Subcutaneous abdominal adipose tissue (tissue), 5 donors: ENCODE data around the gene GPR65.

ENCODE experiments used
- H3K27ac ChIP-seq: one replicate; pipeline ENCODE4 v1.7.0; 2013; ENCODE audit warnings: low read depth, mild to moderate bottlenecking, inconsistent platforms, low read length, moderate library complexity
- H3K27me3 ChIP-seq, 5 donors: one replicate each; pipeline ENCODE4 v1.7.0; 2013; ENCODE audit warnings: low read length in 5 of 5, inconsistent platforms in 1 of 5; ENCODE audit not compliant: control insufficient read depth in 5 of 5, insufficient read depth in 4 of 5
- H3K36me3 ChIP-seq, 5 donors: one replicate each; pipeline ENCODE4 v1.7.0; 2013; ENCODE audit warnings: low read length in 5 of 5; ENCODE audit not compliant: control insufficient read depth in 5 of 5, insufficient read depth in 5 of 5
- H3K4me1 ChIP-seq, 5 donors: one replicate each; pipeline ENCODE4 v1.7.0; 2013; ENCODE audit warnings: low read length in 5 of 5, mild to moderate bottlenecking in 3 of 5, moderate library complexity in 1 of 5; ENCODE audit not compliant: control insufficient read depth in 5 of 5, insufficient read depth in 5 of 5
- H3K4me3 ChIP-seq, 5 donors: one replicate each; pipeline ENCODE4 v1.7.0; 2013; ENCODE audit warnings: low read length in 5 of 5, low read depth in 1 of 5
- H3K9ac ChIP-seq, 5 donors: one replicate each; pipeline ENCODE4 v1.7.0; 2013; ENCODE audit warnings: low read length in 5 of 5, mild to moderate bottlenecking in 4 of 5, moderate library complexity in 3 of 5
- H3K9me3 ChIP-seq, 5 donors: one replicate each; pipeline ENCODE4 v1.7.0; 2013; ENCODE audit warnings: low read length in 5 of 5; ENCODE audit not compliant: control insufficient read depth in 5 of 5
- donor health status: healthy.
- donor health status: healthy.
- donor health status: healthy.
- donor health status: healthy.
- donor health status: healthy.

GPR65 gene

DNA sequence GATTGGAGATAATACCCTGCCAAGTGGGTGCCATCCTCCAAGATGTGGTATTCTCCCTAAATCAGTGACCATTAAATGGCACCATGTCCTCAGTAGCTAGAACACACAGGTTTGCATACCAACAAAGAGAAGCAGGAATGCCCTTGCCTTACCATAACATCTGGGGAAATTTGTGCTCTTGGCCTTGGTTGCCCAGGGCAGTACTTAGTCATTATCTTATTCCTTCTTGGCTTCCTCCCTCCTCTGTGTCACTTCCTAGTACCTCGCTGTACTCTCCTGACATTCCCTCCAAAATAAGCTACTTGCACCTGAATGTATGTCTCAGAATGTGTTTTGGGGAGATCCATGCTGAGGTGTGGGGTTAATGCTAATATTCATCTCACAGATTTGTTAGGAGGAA, 43.4 kb downstream of the GPR65 start:
- Histone ChIP-seq H3K9me3 (peaks cover 0 to 4% (median 0%) of the 10 kb centered on the region in 5 donors), H3K4me3 (no peak overlapping the region), H3K36me3 (no peaks in the 10 kb centered on the region), H3K9ac (no peak overlapping the region), H3K4me1 (peaks cover 0 to 27% (median 14%) of the 10 kb centered on the region in 5 donors), H3K27me3 (no peaks in the 10 kb centered on the region), H3K27ac (no peak overlapping the region)

DNA sequence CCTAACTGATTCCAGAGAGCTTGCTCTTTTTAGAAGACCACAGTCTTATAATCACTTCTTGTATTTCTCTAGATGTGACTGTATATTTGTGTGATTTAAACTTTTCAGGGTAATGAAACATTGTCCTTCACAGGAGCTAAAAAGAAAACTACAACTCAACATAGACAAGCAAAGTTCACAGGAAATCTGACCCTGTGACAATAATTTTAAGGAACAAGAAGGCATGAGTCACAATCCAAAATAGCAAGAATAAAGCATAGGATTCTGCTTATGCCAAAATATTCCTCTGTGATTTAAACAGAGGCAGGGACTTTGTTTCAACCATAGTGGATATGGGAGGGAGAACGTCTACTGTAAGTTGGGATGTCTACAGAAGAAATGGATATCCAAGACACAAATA, 44.3 kb downstream of the GPR65 start:
- Histone ChIP-seq H3K4me3 (no peak overlapping the region), H3K36me3 (no peaks in the 10 kb centered on the region), H3K27ac (no peak overlapping the region), H3K9ac (no peak overlapping the region), H3K9me3 (peaks cover 0 to 4% (median 0%) of the 10 kb centered on the region in 5 donors), H3K4me1 (peaks cover 0 to 24% (median 8%) of the 10 kb centered on the region in 5 donors), H3K27me3 (no peaks in the 10 kb centered on the region)

DNA sequence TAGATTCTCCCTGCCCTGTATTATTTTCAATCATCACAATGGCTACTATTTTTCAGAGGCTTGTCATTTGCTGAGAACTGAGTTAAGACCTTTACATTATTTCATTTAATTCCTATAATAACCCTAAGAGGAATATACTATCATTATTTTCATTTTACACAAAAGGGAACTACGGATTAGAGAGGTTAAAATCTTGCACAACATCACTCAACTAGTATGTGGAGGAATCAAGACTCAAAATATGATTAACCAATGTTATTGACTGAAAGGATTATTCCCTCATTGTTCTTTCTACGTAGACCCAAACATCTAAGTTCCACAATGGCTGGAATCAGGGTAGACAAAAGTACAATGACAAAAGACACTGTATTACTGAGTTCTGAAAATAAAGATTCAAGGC, 45.0 kb downstream of the GPR65 start:
- no peaks in the 10 kb centered on the region for H3K36me3 ChIP-seq
- no peak overlapping the region for H3K4me3 ChIP-seq
- H3K27ac ChIP-seq, result no peak overlapping the region
- peaks cover 0 to 20% (median 4%) of the 10 kb centered on the region in 5 donors for H3K4me1 ChIP-seq
- no peak overlapping the region for H3K9ac ChIP-seq
- H3K9me3 ChIP-seq, result peaks cover 0 to 4% (median 0%) of the 10 kb centered on the region in 5 donors
- H3K27me3 ChIP-seq, result no peaks in the 10 kb centered on the region

DNA sequence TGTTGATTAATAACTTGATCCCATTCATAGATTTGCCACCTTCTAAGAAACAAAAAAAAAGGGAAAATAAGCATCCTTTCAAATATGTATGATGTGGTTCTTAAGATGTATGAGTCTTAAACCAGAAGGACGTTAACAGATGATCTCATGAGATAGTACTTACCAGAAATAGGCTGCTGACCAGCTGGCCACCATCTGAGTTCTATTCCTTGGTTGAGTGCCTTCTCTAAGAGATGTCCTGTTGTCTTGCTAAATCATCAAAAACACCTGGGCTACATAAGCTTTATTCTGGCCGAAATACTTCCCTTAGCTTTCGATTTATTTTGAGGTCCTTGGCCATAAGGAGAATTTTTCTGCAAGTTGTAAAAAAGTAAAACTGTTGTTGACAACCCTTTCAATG, 55.6 kb downstream of the GPR65 start:
- Histone ChIP-seq H3K4me1 (no peaks in the 10 kb centered on the region), H3K9me3 (no peaks in the 10 kb centered on the region), H3K9ac (no peak overlapping the region), H3K4me3 (no peak overlapping the region), H3K27ac (no peak overlapping the region), H3K27me3 (no peaks in the 10 kb centered on the region), H3K36me3 (no peaks in the 10 kb centered on the region)

DNA sequence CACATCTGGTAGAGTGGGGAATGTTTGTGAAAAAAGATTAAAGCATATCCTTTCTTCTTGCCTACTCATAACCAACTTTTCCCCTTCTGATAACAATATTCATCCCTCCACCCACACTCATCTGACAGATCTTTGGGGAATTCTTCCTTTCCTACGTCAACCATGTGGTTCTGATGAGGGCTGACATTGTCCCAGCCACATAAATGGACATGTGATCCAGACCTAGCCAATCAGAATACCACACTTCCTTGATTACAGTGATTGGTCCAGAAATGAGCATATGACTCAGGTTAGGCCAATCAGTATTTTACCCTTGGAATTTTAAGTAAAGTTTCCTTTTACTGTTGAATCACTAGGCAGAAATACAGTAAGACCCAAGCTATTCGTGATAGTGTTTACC, 58.9 kb downstream of the GPR65 start:
- Histone ChIP-seq H3K27ac (no peak overlapping the region), H3K4me1 (no peaks in the 10 kb centered on the region), H3K27me3 (no peaks in the 10 kb centered on the region), H3K9ac (no peak overlapping the region), H3K4me3 (no peak overlapping the region), H3K36me3 (no peaks in the 10 kb centered on the region), H3K9me3 (no peaks in the 10 kb centered on the region)
